Osteoblast (primary cell): ENCODE measurements around the gene RPL23. TPM values are rescaled to one million over a fixed set of nuclear protein-coding genes. Genes with fewer than 3 reads are reported as not detected.
A peak's percentile ranks its signal among the peaks of the same experiment; 100 is the strongest.

ENCODE experiments used
- DNase-seq: peaks from one replicate; pipeline ENCODE4 v3.0.0; 2011; ENCODE audit warnings: low spot score, mixed read lengths; ENCODE audit not compliant: insufficient read length; ENCODE audit errors: missing footprints
- H2AFZ ChIP-seq: 2 replicates; pipeline ENCODE4 v1.6.0; 2011; ENCODE audit warnings: mild to moderate bottlenecking, low read length
- H3K27ac ChIP-seq: 2 replicates; pipeline ENCODE4 v1.5.1; 2011; ENCODE audit warnings: mild to moderate bottlenecking, low read depth, low read length, moderate library complexity
- H3K27me3 ChIP-seq: 2 replicates; pipeline ENCODE4 v1.6.0; 2012; ENCODE audit warnings: mild to moderate bottlenecking, control low read depth, inconsistent platforms, low read length, moderate library complexity; ENCODE audit not compliant: insufficient read depth
- H3K36me3 ChIP-seq: 2 replicates; pipeline ENCODE4 v1.5.1; 2011; ENCODE audit warnings: mild to moderate bottlenecking, low read length, control low read depth, moderate library complexity; ENCODE audit not compliant: insufficient read depth
- H3K4me1 ChIP-seq: 2 replicates; pipeline ENCODE4 v1.5.1; 2011; ENCODE audit warnings: mild to moderate bottlenecking, low read length, control low read depth, moderate library complexity; ENCODE audit not compliant: insufficient read depth
- H3K4me2 ChIP-seq: 2 replicates; pipeline ENCODE4 v1.6.0; 2011; ENCODE audit warnings: mild to moderate bottlenecking, low read length; ENCODE audit not compliant: insufficient read depth
- H3K4me3 ChIP-seq: fragments of 200-600 bp; sonication (generic); 3 replicates; pipeline ENCODE4 v1.5.1; 2012; ENCODE audit warnings: mild to moderate bottlenecking, low read length, inconsistent platforms; ENCODE audit not compliant: insufficient read depth
- H3K79me2 ChIP-seq: 2 replicates; pipeline ENCODE4 v1.6.0; 2012; ENCODE audit warnings: mild to moderate bottlenecking, low read length, control low read depth, inconsistent platforms; ENCODE audit not compliant: insufficient read depth
- H3K9me3 ChIP-seq: 2 replicates; pipeline ENCODE4 v1.5.1; 2011; ENCODE audit warnings: low read depth, low read length, control low read depth
- H4K20me1 ChIP-seq: 2 replicates; pipeline ENCODE4 v1.6.0; 2012; ENCODE audit warnings: mild to moderate bottlenecking, low read length, control low read depth; ENCODE audit not compliant: insufficient read depth
- CTCF ChIP-seq: IDR thresholded peaks from 2 replicates; pipeline ENCODE4 v1.5.1; 2011; ENCODE audit warnings: mild to moderate bottlenecking, low read depth, low read length, moderate library complexity; ENCODE audit errors: extremely low read depth
- total RNA-seq: library from RNA; depleted of rRNA; stranded (reverse); fragments of >200 nt; gene quantifications from 2 replicates; pipeline ENCODE4 v1.2.3, GENCODE V29; 2012

RPL23 gene
- total RNA-seq, 1 donor: 821 TPM

GRCh38 chr17:38894276-38894675 lies 40.8 kb upstream of the RPL23 start:
- Histone ChIP-seq H3K27me3 (no peaks in the 10 kb centered on the region), H3K27ac (peak overlapping the region; percentile 42), H3K4me1 (peaks cover 42% of the 10 kb centered on the region), H3K9me3 (no peaks in the 10 kb centered on the region), H3K36me3 (peaks cover 91% of the 10 kb centered on the region), H3K4me2 (no peak overlapping the region), H3K4me3 (no peak overlapping the region), H2AFZ (no peak overlapping the region), H4K20me1 (peaks cover 74% of the 10 kb centered on the region), H3K79me2 (peaks cover 97% of the 10 kb centered on the region)
- no peak for TF ChIP-seq CTCF
- DNase-seq: peak; percentile 47

- Histone ChIP-seq H4K20me1 (peaks cover 76% of the 10 kb centered on the region), H3K79me2 (peaks cover 97% of the 10 kb centered on the region), H3K4me1 (peaks cover 36% of the 10 kb centered on the region), H2AFZ (no peak overlapping the region), H3K36me3 (peaks cover 87% of the 10 kb centered on the region), H3K27ac (peak overlapping the region; percentile 42), H3K27me3 (no peaks in the 10 kb centered on the region), H3K4me3 (no peak overlapping the region), H3K4me2 (no peak overlapping the region), H3K9me3 (no peaks in the 10 kb centered on the region)
- no peak for TF ChIP-seq CTCF
- peak; percentile 95 for DNase-seq
These were observed 40.1 kb upstream of the RPL23 start for GRCh38 chr17:38893607-38894006.

GRCh38 chr17:38893113-38893512 lies 39.6 kb upstream of the RPL23 start:
- no peak overlapping the region for H3K4me2 ChIP-seq

GRCh38 chr17:38892620-38893019 lies 39.1 kb upstream of the RPL23 start:
- H3K4me2 ChIP-seq: no peak overlapping the region
- H3K4me3 ChIP-seq: no peak overlapping the region
- peak; percentile 32 for DNase-seq
- peaks cover 27% of the 10 kb centered on the region for H3K4me1 ChIP-seq
- peaks cover 87% of the 10 kb centered on the region for H3K36me3 ChIP-seq
- no peak for TF ChIP-seq CTCF
- no peak overlapping the region for H2AFZ ChIP-seq
- no peaks in the 10 kb centered on the region for H3K9me3 ChIP-seq
- H3K79me2 ChIP-seq: peaks cover 97% of the 10 kb centered on the region
- H3K27me3 ChIP-seq: no peaks in the 10 kb centered on the region
- no peak overlapping the region for H3K27ac ChIP-seq
- H4K20me1 ChIP-seq: peaks cover 77% of the 10 kb centered on the region

More at GRCh38 chr17:38893113-38893512, 39.6 kb upstream of the RPL23 start:
- H3K79me2 ChIP-seq: peaks cover 97% of the 10 kb centered on the region
- H3K9me3 ChIP-seq: no peaks in the 10 kb centered on the region
- peak; percentile 72 for DNase-seq
- no peaks in the 10 kb centered on the region for H3K27me3 ChIP-seq
- peaks cover 77% of the 10 kb centered on the region for H4K20me1 ChIP-seq
- peaks cover 32% of the 10 kb centered on the region for H3K4me1 ChIP-seq
- TF ChIP-seq CTCF: no peak
- H2AFZ ChIP-seq: no peak overlapping the region
- H3K4me3 ChIP-seq: no peak overlapping the region
- peak overlapping the region; percentile 42 for H3K27ac ChIP-seq
- H3K36me3 ChIP-seq: peaks cover 87% of the 10 kb centered on the region
